Measurements from ENCODE around the gene RETREG1.

The RETREG1 gene

GRCh38 chr5:16644301-16644889 is 27.6 kb upstream of the RETREG1 start:
- in situ Hi-C loops (cut with HindIII; ENCODE audit: low pct_ligation_motif_present, low sequenced_read_pairs): no loop called here
- no peaks in the 10 kb centered on the region for H3K27me3 ChIP-seq (replicated peaks)
- no peak overlapping the region for H3K27ac ChIP-seq
- H3K4me3 ChIP-seq (ENCODE audit: low read depth, low read length): no peak overlapping the region
- DNase-seq: no peak
- no peaks in the 10 kb centered on the region for H3K36me3 ChIP-seq (replicated peaks)
- TF ChIP-seq, protein P1, sequence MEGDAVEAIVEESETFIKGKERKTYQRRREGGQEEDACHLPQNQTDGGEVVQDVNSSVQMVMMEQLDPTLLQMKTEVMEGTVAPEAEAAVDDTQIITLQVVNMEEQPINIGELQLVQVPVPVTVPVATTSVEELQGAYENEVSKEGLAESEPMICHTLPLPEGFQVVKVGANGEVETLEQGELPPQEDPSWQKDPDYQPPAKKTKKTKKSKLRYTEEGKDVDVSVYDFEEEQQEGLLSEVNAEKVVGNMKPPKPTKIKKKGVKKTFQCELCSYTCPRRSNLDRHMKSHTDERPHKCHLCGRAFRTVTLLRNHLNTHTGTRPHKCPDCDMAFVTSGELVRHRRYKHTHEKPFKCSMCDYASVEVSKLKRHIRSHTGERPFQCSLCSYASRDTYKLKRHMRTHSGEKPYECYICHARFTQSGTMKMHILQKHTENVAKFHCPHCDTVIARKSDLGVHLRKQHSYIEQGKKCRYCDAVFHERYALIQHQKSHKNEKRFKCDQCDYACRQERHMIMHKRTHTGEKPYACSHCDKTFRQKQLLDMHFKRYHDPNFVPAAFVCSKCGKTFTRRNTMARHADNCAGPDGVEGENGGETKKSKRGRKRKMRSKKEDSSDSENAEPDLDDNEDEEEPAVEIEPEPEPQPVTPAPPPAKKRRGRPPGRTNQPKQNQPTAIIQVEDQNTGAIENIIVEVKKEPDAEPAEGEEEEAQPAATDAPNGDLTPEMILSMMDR (IDR thresholded peaks at IDR 0.05; ENCODE audit: low read depth, low read length, missing control alignments): no peak

DNA sequence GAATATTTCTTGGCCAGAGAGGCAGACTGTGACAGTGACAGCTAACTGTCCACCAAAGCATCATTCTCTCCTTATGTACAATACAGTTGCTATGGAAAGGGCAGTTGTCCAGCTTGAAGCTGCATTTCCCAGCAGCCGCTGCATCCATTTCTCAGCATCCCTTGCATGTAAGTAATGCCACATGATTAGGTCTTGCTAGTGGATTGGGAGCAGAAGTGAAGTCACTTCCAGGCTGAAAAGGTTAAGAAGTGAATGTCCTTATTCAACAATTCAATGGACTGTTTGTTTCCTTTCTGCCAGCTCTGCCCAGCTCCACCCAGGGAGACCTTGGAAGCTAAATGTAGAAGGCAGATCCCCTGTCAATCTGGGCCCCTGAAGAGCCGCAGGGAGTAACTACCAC is 26.1 kb upstream of the RETREG1 start:
- TF ChIP-seq, protein P1 (IDR thresholded peaks at IDR 0.05; ENCODE audit: low read depth, low read length, missing control alignments): no peak
- Histone ChIP-seq H3K36me3 (replicated peaks) (no peaks in the 10 kb centered on the region), H3K27me3 (replicated peaks) (no peaks in the 10 kb centered on the region), H3K27ac (no peak overlapping the region), H3K4me3 (ENCODE audit: low read depth, low read length) (no peak overlapping the region)
- DNase-seq: no peak
- in situ Hi-C loops (cut with HindIII; ENCODE audit: low pct_ligation_motif_present, low sequenced_read_pairs): no loop called here

DNA sequence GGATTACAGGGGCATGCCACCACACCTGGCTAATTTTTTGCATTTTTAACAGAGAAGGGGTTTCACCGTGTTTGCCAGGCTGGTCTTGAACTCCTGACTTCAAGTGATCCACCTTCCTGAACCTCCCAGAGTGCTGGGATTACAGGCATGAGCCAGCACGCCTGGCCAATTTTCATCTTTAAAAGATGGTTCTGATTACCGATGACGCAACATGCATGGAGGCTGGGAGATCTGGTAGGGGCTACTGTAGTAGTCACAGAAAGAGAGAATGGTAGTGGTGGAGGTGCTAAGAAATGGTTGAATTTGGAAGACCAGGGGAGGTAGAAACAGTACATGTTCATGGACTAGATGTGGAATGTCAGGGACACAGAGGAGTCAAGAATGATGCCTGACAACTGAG is 22.4 kb upstream of the RETREG1 start:
- no peak for DNase-seq
- Histone ChIP-seq H3K27me3 (replicated peaks) (no peaks in the 10 kb centered on the region), H3K36me3 (replicated peaks) (no peaks in the 10 kb centered on the region), H3K4me3 (ENCODE audit: low read depth, low read length) (no peak overlapping the region), H3K27ac (no peak overlapping the region)
- in situ Hi-C loops (cut with HindIII; ENCODE audit: low pct_ligation_motif_present, low sequenced_read_pairs): no loop called here
- TF ChIP-seq, protein P1 (IDR thresholded peaks at IDR 0.05; ENCODE audit: low read depth, low read length, missing control alignments): no peak

DNA sequence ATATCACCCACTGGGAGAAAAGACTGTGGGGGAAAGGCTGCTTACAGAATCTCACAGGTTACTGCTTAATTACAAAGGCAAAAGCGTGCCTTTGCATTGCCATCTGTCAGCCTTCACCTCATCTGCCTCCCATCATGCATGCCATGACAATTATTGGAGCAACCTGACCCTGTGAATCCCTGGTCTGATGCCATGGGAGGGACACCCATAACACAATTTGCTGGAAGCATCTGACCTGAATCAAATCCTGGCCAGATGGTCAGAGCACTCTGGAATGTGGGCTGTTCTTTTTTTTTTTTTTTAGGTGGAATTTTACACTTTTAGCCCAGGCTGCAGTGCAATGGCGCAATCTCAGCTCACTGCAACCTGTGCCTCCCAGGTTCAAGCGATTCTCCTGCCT is 11.6 kb upstream of the RETREG1 start:
- Histone ChIP-seq H3K27ac (no peak overlapping the region), H3K36me3 (replicated peaks) (no peaks in the 10 kb centered on the region), H3K4me3 (ENCODE audit: low read depth, low read length) (no peak overlapping the region), H3K27me3 (replicated peaks) (peaks cover 10% of the 10 kb centered on the region)
- DNase-seq: no peak
- TF ChIP-seq, protein P1 (IDR thresholded peaks at IDR 0.05; ENCODE audit: low read depth, low read length, missing control alignments): no peak
- in situ Hi-C loops (cut with HindIII; ENCODE audit: low pct_ligation_motif_present, low sequenced_read_pairs): no loop called here

DNA sequence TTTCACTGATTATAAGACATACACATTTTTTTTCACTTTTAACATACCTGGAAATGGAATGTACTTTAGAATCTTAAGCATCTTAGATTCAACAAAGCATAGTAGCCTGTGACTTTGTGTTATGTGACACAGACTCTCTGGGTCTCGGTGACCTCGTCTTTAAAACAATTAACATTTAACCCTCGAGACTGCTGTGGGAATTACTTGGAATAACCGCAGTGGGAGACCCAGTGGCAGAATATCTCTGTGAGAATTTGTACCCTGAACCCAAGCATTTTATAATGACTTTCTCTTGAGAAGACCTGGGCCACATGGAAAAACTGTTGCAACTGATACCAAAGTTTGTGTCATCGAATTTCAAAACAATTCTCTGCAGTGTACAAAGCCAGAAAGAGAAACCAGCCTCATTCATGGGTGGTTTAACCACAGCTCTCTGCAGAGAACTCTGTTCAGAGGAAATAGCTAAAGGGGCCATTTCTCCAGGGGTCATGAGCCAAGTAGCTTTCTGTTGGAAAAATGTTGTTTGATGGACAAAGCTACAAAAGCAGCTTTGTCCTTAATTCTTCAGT is 10.0 kb upstream of the RETREG1 start:
- H3K4me3 ChIP-seq (ENCODE audit: low read depth, low read length): no peak overlapping the region
- in situ Hi-C loops (cut with HindIII; ENCODE audit: low pct_ligation_motif_present, low sequenced_read_pairs): no loop called here
- TF ChIP-seq, protein P1 (IDR thresholded peaks at IDR 0.05; ENCODE audit: low read depth, low read length, missing control alignments): no peak
- no peak overlapping the region for H3K27ac ChIP-seq
- H3K27me3 ChIP-seq (replicated peaks): peaks cover 10% of the 10 kb centered on the region
- no peak for DNase-seq
- H3K36me3 ChIP-seq (replicated peaks): no peaks in the 10 kb centered on the region

GRCh38 chr5:16625096-16625495 is 8.3 kb upstream of the RETREG1 start:
- Histone ChIP-seq H3K27me3 (replicated peaks) (peaks cover 10% of the 10 kb centered on the region), H3K27ac (no peak overlapping the region), H3K4me3 (ENCODE audit: low read depth, low read length) (no peak overlapping the region), H3K36me3 (replicated peaks) (no peaks in the 10 kb centered on the region)
- no peak for DNase-seq
- TF ChIP-seq, protein P1 (IDR thresholded peaks at IDR 0.05; ENCODE audit: low read depth, low read length, missing control alignments): no peak
- in situ Hi-C loops (cut with HindIII; ENCODE audit: low pct_ligation_motif_present, low sequenced_read_pairs): no loop called here
